Right lobe of liver (tissue), 4 donors: Measurements from ENCODE around the gene ADH5.

ENCODE experiments used
- POLR2A ChIP-seq: fragments of 450-650 bp; IDR thresholded peaks from one replicate; pipeline ENCODE4 v1.6.1; 2017; ENCODE audit warnings: antibody characterized with exemption, mild to moderate bottlenecking
- TF ChIP-seq, protein P1 (sequence below), 4 donors: fragments of 200-600 bp in 3 of 4; fragments of 450-650 bp in 1 of 4; IDR thresholded peaks; one replicate each; pipeline versions ENCODE4 v1.5.1 to v1.8.0; 2016 to 2022; ENCODE audit warnings: antibody characterized with exemption in 4 of 4, mild to moderate bottlenecking in 2 of 4
- donor health status: DM: no; HTN: no; CAD: no.
- donor health status: DM: no; HTN: no; CAD: no.
- donor health status: DM: no; HTN: yes; CAD: no.

DNA sequence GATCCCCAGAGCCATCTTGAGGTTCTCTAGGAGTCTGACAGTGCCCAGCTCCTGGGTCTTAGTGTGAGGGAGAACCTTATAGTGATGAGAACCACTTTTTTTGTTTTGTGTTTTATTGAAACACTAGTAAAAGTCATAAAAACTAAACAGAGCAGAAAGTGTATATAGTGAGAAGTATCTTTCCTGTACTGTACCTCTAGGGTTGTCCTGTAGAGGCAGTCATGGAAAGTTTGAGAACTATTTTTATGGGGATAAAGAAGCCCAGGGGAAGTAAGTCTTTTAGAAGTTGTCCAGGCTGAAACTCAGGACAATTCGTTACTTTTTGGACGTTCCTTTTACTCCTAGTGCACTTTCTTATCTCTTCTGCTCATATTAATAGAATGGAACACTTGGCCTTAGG is 40.9 kb downstream of the ADH5 start:
- TF ChIP-seq, protein P1, sequence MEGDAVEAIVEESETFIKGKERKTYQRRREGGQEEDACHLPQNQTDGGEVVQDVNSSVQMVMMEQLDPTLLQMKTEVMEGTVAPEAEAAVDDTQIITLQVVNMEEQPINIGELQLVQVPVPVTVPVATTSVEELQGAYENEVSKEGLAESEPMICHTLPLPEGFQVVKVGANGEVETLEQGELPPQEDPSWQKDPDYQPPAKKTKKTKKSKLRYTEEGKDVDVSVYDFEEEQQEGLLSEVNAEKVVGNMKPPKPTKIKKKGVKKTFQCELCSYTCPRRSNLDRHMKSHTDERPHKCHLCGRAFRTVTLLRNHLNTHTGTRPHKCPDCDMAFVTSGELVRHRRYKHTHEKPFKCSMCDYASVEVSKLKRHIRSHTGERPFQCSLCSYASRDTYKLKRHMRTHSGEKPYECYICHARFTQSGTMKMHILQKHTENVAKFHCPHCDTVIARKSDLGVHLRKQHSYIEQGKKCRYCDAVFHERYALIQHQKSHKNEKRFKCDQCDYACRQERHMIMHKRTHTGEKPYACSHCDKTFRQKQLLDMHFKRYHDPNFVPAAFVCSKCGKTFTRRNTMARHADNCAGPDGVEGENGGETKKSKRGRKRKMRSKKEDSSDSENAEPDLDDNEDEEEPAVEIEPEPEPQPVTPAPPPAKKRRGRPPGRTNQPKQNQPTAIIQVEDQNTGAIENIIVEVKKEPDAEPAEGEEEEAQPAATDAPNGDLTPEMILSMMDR (IDR thresholded peaks at IDR 0.05): no peak
- TF ChIP-seq POLR2A: no peak
